ENCODE results near the gene ALPL.

Gene ALPL

GRCh38 chr1:21621761-21622436 lies 112.7 kb downstream of the ALPL start:
- no peak for DNase-seq

- DNase-seq, result no peak
Measured at GRCh38 chr1:21622466-21623315, 113.5 kb downstream of the ALPL start.

GRCh38 chr1:21623410-21623961 lies 114.3 kb downstream of the ALPL start:
- peak; percentile 59 for DNase-seq

- no peak for DNase-seq
Measured at GRCh38 chr1:21624571-21625389, 115.6 kb downstream of the ALPL start.

- DNase-seq, result peak; percentile 14
Measured at GRCh38 chr1:21625390-21626190, 116.4 kb downstream of the ALPL start.

- DNase-seq, result no peak
Measured at GRCh38 chr1:21626921-21627339, 117.7 kb downstream of the ALPL start.
